VCaP (cell line): ENCODE results near the gene MVD.

Experiments
- H3K27ac ChIP-seq: fragments of 450-650 bp; 2 replicates; pipeline ENCODE4 v1.5.1; 2017
- TF ChIP-seq, protein P1 (sequence below): fragments of 450-650 bp; conservative IDR thresholded peaks from 2 replicates; pipeline ENCODE4 v1.5.1; 2017; ENCODE audit warnings: mild to moderate bottlenecking, moderate library complexity

Gene MVD

DNA sequence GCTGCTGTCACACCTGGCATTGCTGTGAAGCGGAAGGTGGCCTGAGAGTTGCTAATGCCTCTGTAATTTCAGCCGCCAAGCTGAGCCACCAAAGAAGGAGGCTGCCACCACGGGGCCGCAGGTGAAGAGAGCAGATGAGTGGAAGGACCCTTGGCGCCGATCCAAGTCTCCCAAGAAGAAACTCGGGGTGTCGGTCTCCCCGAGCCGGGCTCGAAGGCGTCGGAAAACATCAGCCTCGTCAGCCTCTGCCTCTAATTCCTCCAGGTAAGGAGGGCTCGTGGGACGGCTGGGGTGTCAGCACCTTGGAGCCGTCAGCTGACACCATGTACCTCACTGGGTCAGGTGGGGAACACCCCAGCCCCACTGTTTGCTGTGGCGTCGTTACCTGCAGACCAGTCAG, 40.8 kb downstream of the MVD start:
- no peak overlapping the region for H3K27ac ChIP-seq
- TF ChIP-seq, protein P1, sequence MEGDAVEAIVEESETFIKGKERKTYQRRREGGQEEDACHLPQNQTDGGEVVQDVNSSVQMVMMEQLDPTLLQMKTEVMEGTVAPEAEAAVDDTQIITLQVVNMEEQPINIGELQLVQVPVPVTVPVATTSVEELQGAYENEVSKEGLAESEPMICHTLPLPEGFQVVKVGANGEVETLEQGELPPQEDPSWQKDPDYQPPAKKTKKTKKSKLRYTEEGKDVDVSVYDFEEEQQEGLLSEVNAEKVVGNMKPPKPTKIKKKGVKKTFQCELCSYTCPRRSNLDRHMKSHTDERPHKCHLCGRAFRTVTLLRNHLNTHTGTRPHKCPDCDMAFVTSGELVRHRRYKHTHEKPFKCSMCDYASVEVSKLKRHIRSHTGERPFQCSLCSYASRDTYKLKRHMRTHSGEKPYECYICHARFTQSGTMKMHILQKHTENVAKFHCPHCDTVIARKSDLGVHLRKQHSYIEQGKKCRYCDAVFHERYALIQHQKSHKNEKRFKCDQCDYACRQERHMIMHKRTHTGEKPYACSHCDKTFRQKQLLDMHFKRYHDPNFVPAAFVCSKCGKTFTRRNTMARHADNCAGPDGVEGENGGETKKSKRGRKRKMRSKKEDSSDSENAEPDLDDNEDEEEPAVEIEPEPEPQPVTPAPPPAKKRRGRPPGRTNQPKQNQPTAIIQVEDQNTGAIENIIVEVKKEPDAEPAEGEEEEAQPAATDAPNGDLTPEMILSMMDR = no peak

DNA sequence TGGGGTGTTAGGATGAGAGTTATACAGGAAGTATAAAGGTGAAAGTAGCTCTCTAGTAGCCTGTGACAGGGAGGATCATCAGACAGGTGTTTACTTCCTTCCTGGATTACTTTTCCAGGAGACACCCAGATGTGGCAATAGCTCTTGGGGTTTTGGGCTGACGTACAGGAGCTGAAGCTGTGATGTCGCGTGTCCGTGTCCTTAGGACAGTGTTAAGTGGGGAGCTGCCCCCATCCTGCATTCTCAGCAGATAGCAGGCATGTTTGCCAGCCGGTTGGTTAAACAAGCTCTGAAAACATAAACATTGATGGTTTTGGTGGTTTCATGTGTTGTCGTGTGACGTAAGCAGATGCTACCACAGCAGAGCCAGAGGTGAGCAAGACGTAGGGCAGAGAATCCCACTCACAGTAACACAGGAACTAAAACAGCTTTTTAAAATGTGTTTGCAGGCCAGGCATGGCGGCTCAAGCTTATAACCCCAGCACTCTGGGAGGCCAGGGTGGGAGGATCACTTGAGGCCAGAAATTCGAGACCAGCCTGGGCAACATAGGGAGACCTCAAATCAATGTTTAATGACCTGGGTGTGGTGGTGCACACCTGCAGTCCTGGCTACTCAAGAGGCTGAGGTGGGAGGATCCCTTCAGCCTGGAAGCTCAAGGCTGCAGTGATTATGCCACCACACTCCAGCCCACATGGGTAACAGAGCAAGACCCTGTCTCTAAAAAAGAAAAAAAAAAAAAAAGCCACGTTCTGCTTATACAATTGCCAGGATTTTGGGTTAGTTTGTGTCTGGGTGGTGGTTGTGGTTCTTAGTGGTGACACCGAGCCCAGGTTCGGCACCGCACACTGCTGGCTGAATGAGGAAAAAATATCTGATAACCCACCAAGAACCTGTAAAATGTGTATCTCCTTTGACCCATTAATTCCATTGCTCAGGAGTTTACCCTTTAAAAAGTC, 42.8 kb downstream of the MVD start:
- TF ChIP-seq, protein P1 = no peak
- no peak overlapping the region for H3K27ac ChIP-seq

DNA sequence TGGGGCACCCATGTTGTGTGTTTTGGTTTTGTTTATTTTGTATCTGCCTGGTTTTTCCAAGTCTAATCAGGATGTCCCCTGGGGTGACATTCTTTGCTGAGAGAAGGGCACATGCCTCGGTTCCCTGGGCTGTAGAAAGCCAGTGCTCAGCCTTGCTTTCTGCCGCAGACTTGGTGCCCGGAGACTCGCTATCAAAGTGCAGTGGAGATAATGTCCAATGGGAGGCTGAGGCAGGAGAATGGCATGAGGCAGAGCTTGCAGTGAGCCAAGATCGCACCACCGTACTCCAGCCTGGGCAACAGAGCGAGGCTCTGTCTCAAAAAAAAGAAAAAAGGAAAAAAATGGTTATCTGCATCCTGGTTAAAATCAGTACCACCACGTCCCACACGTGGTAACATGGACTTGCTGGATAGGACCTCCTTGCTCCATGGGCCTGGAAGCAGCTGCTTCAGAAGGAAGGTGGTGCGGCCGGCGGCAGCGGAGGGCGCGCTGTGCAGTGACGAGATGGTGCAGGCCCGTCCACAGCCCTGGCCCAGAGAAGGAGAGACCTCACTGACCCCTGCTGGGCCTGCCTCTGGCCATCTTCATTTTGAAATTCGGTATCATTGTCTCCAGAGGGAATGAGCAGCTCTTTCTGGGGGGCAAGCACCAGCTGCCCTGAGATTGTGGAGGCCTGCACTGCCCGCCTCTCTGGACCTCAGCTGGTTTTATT, 43.8 kb downstream of the MVD start:
- H3K27ac ChIP-seq = no peak overlapping the region

DNA sequence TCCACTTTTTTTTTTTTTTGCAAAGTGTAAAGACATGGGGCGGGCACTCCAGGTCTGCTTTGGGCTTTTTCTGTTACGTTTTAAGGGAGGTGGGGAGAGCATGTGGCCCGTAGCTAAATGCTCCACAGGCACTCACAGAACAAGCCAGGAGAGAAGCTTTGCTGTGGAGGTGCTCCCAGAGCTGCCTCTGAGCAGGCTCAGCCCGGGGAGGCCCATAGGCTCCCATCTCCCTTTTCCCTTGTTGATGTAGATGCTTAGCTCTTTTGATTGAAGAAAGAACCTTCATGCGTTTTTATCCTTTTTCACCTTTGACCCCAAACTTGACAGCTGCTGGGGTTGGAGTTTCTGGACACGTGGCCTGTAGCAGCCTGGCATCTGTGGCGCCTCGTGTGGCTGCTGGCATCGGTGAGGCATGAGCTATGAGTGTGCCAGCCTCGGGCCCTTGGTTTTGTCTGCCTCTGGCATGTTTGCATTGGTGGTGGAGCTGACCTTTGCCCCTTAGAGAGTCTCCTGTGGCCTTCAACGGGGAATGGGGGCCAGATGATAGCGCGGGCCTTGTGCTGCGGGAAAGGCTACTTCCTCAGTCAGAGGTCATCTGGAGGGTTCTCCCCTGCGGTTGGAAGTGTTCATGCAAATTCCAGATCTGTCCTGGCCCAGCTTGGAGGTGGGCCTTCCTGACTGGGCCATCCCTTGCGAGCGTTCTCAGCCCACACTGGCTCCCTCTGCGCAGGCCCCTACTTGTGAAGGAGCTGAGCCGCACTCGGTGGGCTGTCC, 44.5 kb downstream of the MVD start:
- no peak overlapping the region for H3K27ac ChIP-seq
- TF ChIP-seq, protein P1 = no peak

More for the DNA sequence above, 43.8 kb downstream of the MVD start:
- TF ChIP-seq, protein P1 = no peak

DNA sequence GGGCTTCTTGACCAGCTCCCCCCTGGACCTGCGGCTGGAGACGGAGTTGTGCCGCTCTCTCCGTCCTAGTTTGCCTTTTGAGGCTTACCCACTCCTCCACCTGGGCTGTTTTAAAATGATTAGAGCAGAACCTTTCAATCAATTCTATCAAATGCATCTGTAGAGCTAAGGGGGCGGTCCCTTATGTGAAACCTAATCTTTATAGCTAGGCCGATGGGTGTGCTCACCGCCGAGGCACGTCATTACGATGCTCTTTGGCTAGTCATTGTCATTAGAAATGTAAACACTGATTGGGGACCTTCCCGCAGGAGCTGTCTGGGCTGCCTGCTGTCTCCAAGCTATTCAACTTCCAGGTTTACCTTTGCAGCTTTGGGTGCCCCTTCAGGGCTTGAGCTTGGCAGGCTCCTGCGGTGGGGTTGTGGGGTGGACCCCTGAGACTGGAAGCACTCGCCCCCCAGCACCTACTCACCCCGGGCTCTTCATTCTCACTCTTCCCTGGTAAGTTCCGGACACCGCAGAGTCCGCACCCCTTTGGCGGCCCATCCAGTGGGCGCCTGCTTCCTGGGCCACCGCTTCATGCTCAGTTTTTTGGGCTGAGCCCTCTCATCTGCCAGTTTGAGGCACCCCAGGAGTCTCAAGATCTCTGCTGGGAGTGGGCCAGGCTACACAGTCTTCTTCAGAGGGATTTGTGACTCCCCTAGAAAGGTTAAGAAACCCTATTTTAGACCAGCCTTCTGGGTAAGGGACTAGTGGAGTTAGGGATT, 45.4 kb downstream of the MVD start:
- no peak overlapping the region for H3K27ac ChIP-seq

DNA sequence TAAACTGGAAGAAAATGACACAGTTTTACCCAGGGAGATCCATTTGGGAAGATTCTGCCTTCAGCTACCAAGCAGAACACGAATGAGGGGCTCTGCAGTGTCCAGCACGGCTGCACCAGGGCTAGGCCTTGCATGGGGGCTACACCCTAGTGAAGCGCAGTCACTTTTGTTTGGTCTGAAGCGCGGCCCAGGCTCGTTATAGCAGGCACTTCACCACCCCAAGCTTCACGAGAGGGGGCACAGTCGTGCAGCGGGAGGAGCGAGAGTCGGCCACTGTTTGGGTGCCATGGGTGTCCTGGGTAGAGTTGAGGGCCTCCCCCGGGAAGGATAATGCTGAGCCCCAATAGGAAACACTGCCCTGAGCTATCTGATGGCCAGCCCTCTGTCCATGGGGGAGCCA, 46.2 kb downstream of the MVD start:
- TF ChIP-seq, protein P1 = no peak
- H3K27ac ChIP-seq = no peak overlapping the region

More for the DNA sequence above, 45.4 kb downstream of the MVD start:
- TF ChIP-seq, protein P1 = no peak
